GM12872 (cell line): ENCODE measurements around the gene NIPAL4.

Source experiments
- CTCF ChIP-seq: IDR thresholded peaks from 3 replicates; pipeline ENCODE4 v1.5.1; 2011; ENCODE audit warnings: low read depth, mild to moderate bottlenecking, low read length, moderate library complexity; ENCODE audit not compliant: insufficient read depth

Gene NIPAL4

GRCh38 chr5:157523976-157524375 is 64.0 kb downstream of the NIPAL4 start:
- no peak for TF ChIP-seq CTCF
